Measurements from ENCODE around the gene ANKS1A.

GRCh38 chr6:34949636-34950035 lies 60.6 kb downstream of the ANKS1A start:
- TF ChIP-seq CTCF (IDR thresholded peaks at IDR 0.05), result no peak
- TF ChIP-seq RAD21 (conservative IDR thresholded peaks at IDR 0.05 in 1 of 2, IDR thresholded peaks at IDR 0.05 in 1 of 2), result no peak
- no peak for TF ChIP-seq ZC3H11A (IDR thresholded peaks at IDR 0.05)
- TF ChIP-seq EP300 (IDR thresholded peaks at IDR 0.05), result no peak
- TF ChIP-seq MYC (IDR thresholded peaks at IDR 0.05; ENCODE audit: borderline replicate concordance, low read length), result no peak
- no peak for TF ChIP-seq PHF8 (IDR thresholded peaks at IDR 0.05; ENCODE audit: borderline replicate concordance, low read depth)
- TF ChIP-seq RFX5 (IDR thresholded peaks at IDR 0.05), result no peak
- TF ChIP-seq CBX2 (IDR thresholded peaks at IDR 0.05; ENCODE audit: borderline replicate concordance, low read depth), result no peak
- no peak for TF ChIP-seq CHD4 (IDR thresholded peaks at IDR 0.05; ENCODE audit: borderline replicate concordance)
- TF ChIP-seq PBX3 (IDR thresholded peaks at IDR 0.05), result no peak
- TF ChIP-seq MAFK (IDR thresholded peaks at IDR 0.05; ENCODE audit: partially characterized antibody), result no peak
- TF ChIP-seq MAX (IDR thresholded peaks at IDR 0.05), result no peak
- no peak for TF ChIP-seq POLR2A (IDR thresholded peaks at IDR 0.05; ENCODE audit: low read length)

All from A549 (cell line).